Measurements from ENCODE around the gene NADSYN1.
A peak's percentile ranks its signal among the peaks of the same experiment; 100 is the strongest.

NADSYN1 gene

DNA sequence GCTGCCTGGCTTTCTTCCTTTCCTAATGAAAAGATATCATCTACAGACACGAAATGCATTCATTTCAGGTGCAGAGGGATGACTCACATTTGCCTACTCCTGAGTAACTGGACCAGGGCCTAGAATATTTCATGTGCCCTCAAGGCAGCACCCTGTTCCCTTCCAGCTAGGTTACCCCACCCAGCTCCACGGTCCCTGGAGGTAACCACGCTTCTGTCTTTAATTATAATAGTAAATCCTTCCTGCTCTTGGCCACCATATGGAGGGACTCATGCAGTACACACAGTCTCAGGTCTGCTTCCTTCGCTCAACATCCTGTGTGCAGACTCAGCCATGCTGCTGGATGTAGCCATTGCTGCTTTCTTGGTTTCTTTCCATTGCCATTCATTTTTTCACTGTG is 27.1 kb upstream of the NADSYN1 start:
- H3K9me3 Mint-ChIP-seq, result no peaks in the 10 kb centered on the region
- H3K36me3 Mint-ChIP-seq (ENCODE audit: low read depth), result no peaks in the 10 kb centered on the region
- peaks cover 2% of the 10 kb centered on the region for H3K27me3 Mint-ChIP-seq
- no peaks in the 10 kb centered on the region for H3K4me1 Mint-ChIP-seq (ENCODE audit: low read depth)
- H3K4me3 Mint-ChIP-seq, result no peak overlapping the region
- intact Hi-C loops (cut with micrococcal nuclease), result no loop called here
- no peak overlapping the region for H3K27ac Mint-ChIP-seq

DNA sequence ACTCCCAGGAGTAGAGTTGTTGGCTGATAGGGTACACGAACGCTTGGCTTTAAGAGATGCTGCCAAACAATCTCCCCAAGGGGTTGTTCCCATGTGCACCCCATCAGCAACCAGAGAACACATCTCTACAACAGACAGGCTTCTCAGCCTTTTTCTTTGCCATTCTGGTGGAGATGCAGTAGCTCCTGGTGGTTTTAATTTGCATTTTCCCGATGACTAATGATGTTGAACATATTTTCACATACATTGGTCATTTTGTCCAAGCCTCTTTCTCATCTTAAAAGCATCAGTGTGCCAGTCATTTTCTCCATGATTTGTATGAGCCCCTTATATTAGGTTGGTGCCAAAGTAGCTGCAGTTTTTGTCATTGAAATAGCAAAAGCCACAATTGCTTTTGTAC is 26.6 kb upstream of the NADSYN1 start:
- no peak overlapping the region for H3K4me3 Mint-ChIP-seq
- H3K27ac Mint-ChIP-seq, result no peak overlapping the region
- intact Hi-C loops (cut with micrococcal nuclease), result no loop called here
- H3K36me3 Mint-ChIP-seq (ENCODE audit: low read depth), result no peaks in the 10 kb centered on the region
- H3K4me1 Mint-ChIP-seq (ENCODE audit: low read depth), result no peaks in the 10 kb centered on the region
- peaks cover 3% of the 10 kb centered on the region for H3K27me3 Mint-ChIP-seq
- H3K9me3 Mint-ChIP-seq, result no peaks in the 10 kb centered on the region

DNA sequence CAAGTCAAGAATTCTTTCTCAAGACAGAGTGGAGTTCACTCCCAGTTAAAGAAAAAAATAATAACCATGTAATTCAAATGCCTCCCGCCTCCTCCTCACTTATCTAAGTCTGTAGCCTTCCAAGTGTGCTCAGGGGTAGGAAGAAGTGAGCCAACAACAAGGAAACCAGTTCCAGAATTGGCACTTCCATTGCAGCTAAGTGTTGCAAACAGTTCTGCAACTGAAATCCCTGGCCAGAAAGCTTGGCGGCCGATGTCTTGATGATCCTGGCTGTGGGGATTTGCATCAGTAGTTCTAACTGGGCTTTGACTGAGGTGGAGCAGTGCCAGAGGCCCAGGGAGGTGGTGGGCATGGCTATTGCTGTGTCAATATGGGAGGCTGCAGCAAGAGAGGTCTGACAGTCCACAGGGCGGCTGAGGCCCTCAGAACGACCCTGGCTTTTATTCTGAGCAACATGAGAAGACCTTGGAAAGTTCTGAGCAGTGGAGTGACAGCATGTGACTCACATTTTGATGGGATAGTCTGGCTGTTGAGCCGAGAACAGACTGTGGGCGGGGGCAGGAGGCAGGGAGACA is 24.1 kb upstream of the NADSYN1 start:
- Mint-ChIP-seq H3K36me3 (ENCODE audit: low read depth) (no peaks in the 10 kb centered on the region), H3K4me3 (no peak overlapping the region), H3K9me3 (no peaks in the 10 kb centered on the region), H3K4me1 (ENCODE audit: low read depth) (peaks cover 6% of the 10 kb centered on the region), H3K27me3 (peaks cover 3% of the 10 kb centered on the region), H3K27ac (no peak overlapping the region)
- intact Hi-C loops (cut with micrococcal nuclease), result no loop called here

DNA sequence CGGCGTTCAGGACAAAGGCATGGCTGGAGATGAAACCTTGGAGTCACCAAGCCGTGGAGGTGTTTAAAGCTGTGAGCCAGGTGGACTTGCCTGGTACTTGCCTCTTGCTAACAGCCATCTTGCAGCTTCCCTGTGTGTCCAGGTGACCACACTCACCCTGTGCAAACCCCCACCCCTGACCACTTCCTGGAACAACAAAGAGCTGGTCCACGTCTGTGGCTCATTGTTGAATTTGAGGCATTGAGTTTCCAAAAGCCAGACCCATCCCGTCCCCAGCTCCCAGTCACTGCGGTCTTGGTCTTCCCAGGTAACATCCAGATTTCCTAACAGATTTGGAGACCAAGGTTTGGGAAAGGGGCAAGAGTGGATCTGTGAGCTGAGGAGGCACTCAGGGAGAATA is 23.3 kb upstream of the NADSYN1 start:
- H3K9me3 Mint-ChIP-seq, result no peaks in the 10 kb centered on the region
- H3K27me3 Mint-ChIP-seq, result peaks cover 3% of the 10 kb centered on the region
- peaks cover 6% of the 10 kb centered on the region for H3K4me1 Mint-ChIP-seq (ENCODE audit: low read depth)
- H3K36me3 Mint-ChIP-seq (ENCODE audit: low read depth), result peaks cover 6% of the 10 kb centered on the region
- H3K4me3 Mint-ChIP-seq, result no peak overlapping the region
- intact Hi-C loops (cut with micrococcal nuclease), result no loop called here
- H3K27ac Mint-ChIP-seq, result no peak overlapping the region

DNA sequence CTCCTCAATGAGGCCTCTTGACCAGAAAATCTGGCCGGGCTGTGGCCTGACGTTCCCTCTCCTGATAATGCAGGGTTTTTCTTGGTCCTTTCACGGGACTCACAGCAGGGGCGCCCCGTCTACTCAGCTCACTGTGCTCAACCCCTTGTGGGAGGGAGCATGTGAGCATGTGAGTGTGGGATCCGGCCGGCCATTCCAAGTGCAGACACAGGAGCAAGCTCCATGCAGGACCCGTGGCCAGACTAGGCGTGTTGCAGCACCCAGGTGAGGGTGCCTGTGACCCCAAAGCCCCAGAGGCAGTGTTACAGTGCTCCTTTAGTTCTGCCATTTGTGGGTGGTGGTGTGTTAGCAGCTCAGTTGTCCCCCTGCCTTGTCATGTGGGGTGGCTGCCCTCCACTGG is 22.8 kb upstream of the NADSYN1 start:
- Mint-ChIP-seq H3K27ac (no peak overlapping the region), H3K27me3 (peaks cover 3% of the 10 kb centered on the region), H3K4me3 (no peak overlapping the region), H3K9me3 (no peaks in the 10 kb centered on the region), H3K4me1 (ENCODE audit: low read depth) (peaks cover 6% of the 10 kb centered on the region), H3K36me3 (ENCODE audit: low read depth) (peaks cover 11% of the 10 kb centered on the region)
- intact Hi-C loops (cut with micrococcal nuclease), result no loop called here

DNA sequence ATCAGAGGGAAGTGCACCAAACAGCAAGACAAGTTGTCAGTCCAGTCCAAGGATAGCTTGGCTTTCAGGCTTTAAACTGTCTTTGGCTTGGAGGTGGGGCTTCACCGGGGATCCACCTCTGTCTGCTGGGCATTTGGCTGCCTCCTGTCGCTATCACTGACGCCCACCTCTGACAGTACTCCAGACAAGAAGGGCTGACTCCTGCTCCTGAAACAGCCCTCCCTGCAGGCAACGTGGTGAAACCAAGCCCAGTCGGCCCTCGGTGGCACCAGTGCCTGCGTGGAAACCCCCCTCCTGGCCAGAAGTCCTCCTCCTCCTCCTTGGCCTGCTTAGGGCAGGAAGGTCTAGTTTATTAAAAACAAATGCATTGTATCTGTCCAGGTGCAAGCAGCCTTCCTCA is 21.7 kb upstream of the NADSYN1 start:
- Mint-ChIP-seq H3K27ac (no peak overlapping the region), H3K9me3 (no peaks in the 10 kb centered on the region), H3K27me3 (peaks cover 3% of the 10 kb centered on the region), H3K4me1 (ENCODE audit: low read depth) (peaks cover 6% of the 10 kb centered on the region), H3K4me3 (no peak overlapping the region), H3K36me3 (ENCODE audit: low read depth) (peaks cover 20% of the 10 kb centered on the region)
- intact Hi-C loops (cut with micrococcal nuclease), result no loop called here

DNA sequence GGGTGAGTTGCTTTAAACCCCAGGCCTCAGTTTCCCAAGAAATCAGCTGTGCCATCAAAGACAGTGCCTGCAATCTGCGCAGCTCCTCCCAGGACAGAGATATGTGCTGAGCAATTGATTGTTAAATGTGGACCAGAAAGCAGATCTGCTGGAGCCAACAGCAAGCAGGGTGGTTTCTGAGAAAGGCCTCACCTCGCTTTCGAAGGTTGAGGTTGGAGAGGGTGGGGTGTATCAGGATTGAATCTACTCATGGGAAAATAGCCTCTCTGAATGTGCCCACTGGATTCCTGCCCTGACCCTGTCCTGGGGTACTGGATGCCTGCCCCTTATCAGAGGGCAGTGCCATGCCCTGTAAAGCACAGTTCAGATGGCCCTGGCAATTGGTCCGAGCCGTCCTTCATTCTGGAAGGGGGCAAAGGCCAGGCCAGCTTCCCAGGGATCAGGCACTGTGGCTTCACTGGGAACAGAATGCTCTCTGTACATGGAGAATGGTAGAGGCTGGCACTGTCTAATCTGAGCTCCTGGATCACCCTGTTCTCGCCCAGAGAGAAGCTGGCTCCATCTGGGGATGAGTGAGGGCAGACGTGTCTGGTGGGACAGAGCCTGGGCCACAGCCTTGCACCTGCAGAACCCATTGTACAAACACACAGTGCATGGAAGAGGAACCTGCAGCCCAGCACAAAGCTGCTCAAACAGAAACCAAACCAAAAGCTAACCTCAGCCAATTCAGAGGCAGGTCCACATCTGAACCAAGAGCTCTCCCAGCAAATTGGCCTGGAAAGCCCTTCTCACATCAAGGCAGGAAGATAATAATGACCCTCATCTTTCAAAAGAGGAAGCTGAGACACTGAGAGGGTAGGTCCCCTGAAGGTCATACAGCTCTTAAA is 20.0 kb upstream of the NADSYN1 start:
- Mint-ChIP-seq H3K9me3 (no peaks in the 10 kb centered on the region), H3K36me3 (ENCODE audit: low read depth) (peaks cover 38% of the 10 kb centered on the region), H3K4me3 (no peak overlapping the region), H3K27ac (peak overlapping the region; percentile 18), H3K27me3 (peaks cover 1% of the 10 kb centered on the region), H3K4me1 (ENCODE audit: low read depth) (peaks cover 6% of the 10 kb centered on the region)
- intact Hi-C loops (cut with micrococcal nuclease), result no loop called here

DNA sequence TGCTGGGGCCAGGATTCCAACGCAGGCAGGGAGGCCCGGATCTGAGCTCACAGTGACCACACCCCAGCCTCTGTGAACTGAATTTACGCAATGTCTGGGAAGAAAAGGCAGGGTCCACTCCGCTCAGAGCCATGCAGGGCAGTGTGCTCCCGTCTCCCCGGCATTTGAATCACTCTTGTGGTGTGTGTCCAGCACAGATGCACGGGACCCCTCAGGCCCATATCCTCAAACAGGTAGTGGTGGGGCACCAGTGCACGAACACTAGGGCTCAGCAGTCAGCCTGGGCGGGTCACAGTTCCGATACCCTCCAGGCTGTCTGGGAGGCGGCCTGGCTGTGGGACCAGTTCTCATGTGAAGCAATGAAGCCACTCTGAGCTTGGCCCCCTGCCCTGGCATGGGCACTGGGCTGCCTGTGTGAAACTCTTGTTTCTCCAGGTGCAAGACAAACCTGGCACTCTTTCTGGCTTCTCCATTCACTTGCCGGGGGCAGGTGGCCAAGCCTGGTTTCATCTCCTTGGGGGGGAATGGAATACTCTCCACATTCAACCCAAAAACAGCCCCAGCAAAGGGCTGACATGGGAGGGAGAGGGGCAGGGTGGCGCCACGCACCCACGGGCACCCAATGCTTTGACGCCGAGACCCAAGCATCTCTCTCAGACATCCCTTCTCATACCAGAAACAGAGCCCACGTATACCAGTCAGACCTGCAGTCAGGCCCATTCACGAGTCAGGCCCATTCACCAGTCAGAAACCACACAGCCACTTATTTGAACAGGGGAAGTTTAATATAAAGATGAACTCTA is 19.2 kb upstream of the NADSYN1 start:
- Mint-ChIP-seq H3K4me3 (no peak overlapping the region), H3K36me3 (ENCODE audit: low read depth) (peaks cover 46% of the 10 kb centered on the region), H3K27ac (peak overlapping the region; percentile 18), H3K4me1 (ENCODE audit: low read depth) (peaks cover 6% of the 10 kb centered on the region), H3K27me3 (peaks cover 1% of the 10 kb centered on the region), H3K9me3 (no peaks in the 10 kb centered on the region)
- intact Hi-C loops (cut with micrococcal nuclease), result no loop called here

DNA sequence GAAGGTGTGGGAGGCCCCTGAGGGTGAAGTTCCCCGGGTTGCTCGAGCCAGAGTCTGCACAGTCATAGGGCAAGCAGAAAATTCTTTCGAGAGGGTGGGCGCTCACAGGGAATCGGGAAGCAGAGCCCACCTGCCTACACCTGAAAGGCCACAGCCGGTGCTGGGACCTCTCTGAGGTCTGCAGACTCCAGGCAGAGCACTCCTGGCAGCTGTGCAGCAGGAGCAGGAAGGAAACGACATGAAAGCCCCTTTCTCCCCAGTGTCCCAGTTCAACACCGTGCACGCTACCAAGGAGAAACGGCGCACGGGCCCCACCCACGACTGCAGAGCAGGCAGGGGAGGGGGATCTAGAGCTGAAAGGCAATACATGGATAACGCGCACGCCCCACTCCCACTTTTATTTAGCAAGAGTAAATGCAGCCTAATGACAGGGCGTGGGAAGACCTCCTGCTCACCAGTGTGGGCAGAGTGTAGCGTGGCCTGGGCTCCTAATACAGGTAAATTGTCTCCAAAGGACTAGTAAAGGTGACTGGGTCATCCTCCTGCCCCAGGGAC is 18.4 kb upstream of the NADSYN1 start:
- intact Hi-C loops (cut with micrococcal nuclease), result no loop called here
- Mint-ChIP-seq H3K27ac (no peak overlapping the region), H3K9me3 (no peaks in the 10 kb centered on the region), H3K27me3 (peaks cover 1% of the 10 kb centered on the region), H3K36me3 (ENCODE audit: low read depth) (peaks cover 54% of the 10 kb centered on the region), H3K4me3 (no peak overlapping the region), H3K4me1 (ENCODE audit: low read depth) (peaks cover 6% of the 10 kb centered on the region)

DNA sequence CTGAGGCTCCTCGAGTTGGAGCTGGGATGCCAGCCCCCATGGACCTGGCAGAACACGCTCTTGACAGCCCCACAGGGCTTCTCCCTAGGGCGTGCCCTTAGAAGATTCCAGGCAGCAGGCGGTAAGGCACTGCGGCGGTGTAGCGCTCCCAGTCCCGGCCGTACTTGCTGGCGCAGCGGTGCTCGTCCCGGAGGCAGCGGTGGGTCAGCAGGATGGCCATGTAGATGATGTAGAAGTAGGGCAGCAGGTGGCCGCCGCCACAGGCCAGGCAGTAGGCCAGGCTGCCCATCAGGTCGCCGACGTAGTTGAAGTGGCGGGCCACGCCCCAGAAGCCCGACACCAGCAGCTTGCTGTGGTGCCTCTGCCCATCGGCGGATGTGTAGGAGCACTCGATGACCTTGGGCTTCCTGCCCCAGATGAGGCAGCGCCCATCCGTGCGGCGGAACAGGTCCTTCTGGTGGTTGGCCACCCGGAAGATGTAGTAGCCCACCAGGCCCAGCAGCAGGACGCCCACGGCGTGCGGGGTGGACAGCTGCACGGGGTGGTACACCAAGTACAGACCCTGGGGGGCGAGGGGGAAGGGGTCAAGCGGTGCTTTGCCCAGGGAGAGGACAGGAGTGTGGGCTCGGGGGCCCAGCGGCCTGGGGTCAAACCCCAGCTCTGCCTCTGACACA is 17.6 kb upstream of the NADSYN1 start:
- H3K9me3 Mint-ChIP-seq, result no peaks in the 10 kb centered on the region
- peaks cover 1% of the 10 kb centered on the region for H3K27me3 Mint-ChIP-seq
- H3K4me3 Mint-ChIP-seq, result no peak overlapping the region
- H3K36me3 Mint-ChIP-seq (ENCODE audit: low read depth), result peaks cover 62% of the 10 kb centered on the region
- intact Hi-C loops (cut with micrococcal nuclease), result no loop called here
- H3K27ac Mint-ChIP-seq, result no peak overlapping the region
- H3K4me1 Mint-ChIP-seq (ENCODE audit: low read depth), result peaks cover 6% of the 10 kb centered on the region

DNA sequence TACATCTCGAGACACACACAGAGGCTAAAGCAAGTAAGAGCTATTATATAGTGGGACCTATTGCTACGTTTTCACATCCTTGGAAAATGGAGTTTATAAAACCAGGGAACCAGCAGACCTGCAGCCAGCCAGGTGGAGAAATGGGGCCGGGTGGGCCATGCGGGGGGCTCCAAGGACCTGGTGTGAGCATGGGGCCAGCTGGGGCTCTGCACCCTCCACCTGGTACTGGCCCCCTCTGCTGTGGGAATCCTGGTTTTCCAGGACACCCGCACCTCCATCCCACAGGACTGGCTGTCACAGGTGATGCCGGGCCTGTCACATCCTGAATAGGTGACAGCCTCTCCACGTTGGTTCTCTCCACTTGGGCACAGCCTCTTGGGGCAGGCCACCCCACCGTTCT is 16.1 kb upstream of the NADSYN1 start:
- Mint-ChIP-seq H3K9me3 (no peaks in the 10 kb centered on the region), H3K27me3 (no peaks in the 10 kb centered on the region), H3K27ac (no peak overlapping the region), H3K36me3 (ENCODE audit: low read depth) (peaks cover 76% of the 10 kb centered on the region), H3K4me3 (no peak overlapping the region), H3K4me1 (ENCODE audit: low read depth) (peaks cover 6% of the 10 kb centered on the region)
- intact Hi-C loops (cut with micrococcal nuclease), result no loop called here

DNA sequence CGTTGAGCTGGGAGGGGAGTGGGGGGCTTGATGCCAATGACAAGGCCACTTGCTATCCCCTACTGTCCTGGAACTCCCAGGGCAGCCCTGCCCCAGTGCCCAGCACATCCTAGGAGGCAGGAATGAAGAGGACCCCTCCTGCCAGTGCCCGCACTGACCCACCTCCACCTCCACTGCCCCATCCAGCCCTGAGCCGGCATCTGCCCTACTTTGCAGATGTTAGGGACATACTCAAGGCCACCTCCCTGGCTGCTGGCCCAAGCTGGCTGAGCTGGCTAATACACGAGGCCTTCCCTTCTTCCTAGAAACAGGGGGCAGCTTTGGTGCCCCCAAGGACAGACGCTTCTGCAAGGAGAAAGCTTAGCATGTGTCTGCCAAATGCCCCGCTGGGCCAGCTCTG is 15.6 kb upstream of the NADSYN1 start:
- peaks cover 81% of the 10 kb centered on the region for H3K36me3 Mint-ChIP-seq (ENCODE audit: low read depth)

DNA sequence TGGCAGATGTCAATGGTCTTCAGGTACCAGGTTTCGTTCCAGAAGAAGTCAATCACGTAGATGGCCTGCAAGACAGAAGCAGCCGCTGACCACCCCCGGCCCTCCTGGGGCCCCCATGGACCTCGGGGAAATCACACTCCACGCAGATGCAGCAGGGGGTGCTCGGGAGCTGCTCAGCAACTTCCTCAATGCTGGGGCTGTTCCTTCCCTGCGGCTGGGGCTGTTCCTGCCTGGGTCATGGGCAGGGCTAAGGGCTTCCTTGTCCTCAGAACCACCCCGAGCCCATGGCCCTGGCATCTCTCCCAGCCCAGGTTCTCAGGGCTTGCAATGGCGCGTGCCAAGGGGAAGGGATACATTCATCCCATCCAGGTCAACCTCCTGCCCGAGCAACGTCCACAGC is 15.1 kb upstream of the NADSYN1 start:
- Mint-ChIP-seq H3K27ac (no peak overlapping the region), H3K4me1 (ENCODE audit: low read depth) (peaks cover 6% of the 10 kb centered on the region), H3K4me3 (no peak overlapping the region), H3K36me3 (ENCODE audit: low read depth) (peaks cover 85% of the 10 kb centered on the region), H3K9me3 (no peaks in the 10 kb centered on the region), H3K27me3 (no peaks in the 10 kb centered on the region)
- intact Hi-C loops (cut with micrococcal nuclease), result no loop called here

More for the DNA sequence above, 15.6 kb upstream of the NADSYN1 start:
- no peaks in the 10 kb centered on the region for H3K27me3 Mint-ChIP-seq
- H3K4me3 Mint-ChIP-seq, result no peak overlapping the region
- H3K4me1 Mint-ChIP-seq (ENCODE audit: low read depth), result peaks cover 6% of the 10 kb centered on the region
- H3K9me3 Mint-ChIP-seq, result no peaks in the 10 kb centered on the region
- no peak overlapping the region for H3K27ac Mint-ChIP-seq
- intact Hi-C loops (cut with micrococcal nuclease), result no loop called here

Data from dendritic cell treated with granulocyte-macrophage colony-stimulating factor and Interleukin-4, amounts not matched to agents 40 ng/mL and 50 ng/mL, for 4 days (primary cell).